ENCODE data around the gene GDI1. TPM values are rescaled to one million over a fixed set of nuclear protein-coding genes. Genes with fewer than 3 reads are reported as not detected.

Gene GDI1
- total and polyA plus RNA-seq, 9 of the 15 experiments (the other 6 are each of a cell fraction or from before 2014, with no cell fraction given): 0.97 to 82.6 (median 37.5) TPM

DNA sequence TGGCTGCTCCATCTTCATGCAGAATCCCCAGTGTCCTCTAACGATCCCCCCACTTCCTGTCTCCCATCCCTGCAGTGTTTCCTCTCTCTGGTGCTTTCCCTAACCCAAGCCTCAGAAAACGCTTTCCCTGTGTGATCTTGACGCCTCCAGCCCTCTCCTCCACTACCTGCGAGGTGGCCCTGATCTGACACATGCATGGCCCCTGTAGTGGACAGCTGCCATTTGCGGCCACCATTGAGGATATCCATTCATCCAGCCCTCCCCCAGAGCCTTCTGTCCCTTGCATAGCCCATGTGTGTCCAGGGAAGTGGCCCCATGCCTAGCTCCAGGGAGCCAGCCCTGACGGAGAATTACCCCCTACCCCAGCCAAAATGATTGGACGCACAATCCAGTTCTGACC is 46.4 kb downstream of the GDI1 start:
- Histone ChIP-seq H2AFZ (ENCODE audit: low read depth, low read length) (no peak overlapping the region), H3K36me3 (ENCODE audit: control insufficient read depth, insufficient read depth, low read length) (peaks cover 41% of the 10 kb centered on the region), H3K27ac (ENCODE audit: extremely low read depth, low read depth, low read length) (peak overlapping the region; percentile 87), H3K4me3 (no peak overlapping the region), H3K27me3 (ENCODE audit: control insufficient read depth in 2 of 2, insufficient read depth in 2 of 2, low read length in 2 of 2) (no peaks in the 10 kb centered on the region), H3K4me1 (replicated peaks in 1 of 2; ENCODE audit: control insufficient read depth in 2 of 2, insufficient read depth in 2 of 2, low read length in 2 of 2) (peaks cover 45 to 81% of the 10 kb centered on the region in 2 experiments), H3K9me3 (replicated peaks; ENCODE audit: control insufficient read depth, insufficient read depth, low read depth, low read length) (no peaks in the 10 kb centered on the region), H3K9ac (ENCODE audit: insufficient read depth in 1 of 2, low read depth in 2 of 2, low read length in 2 of 2) (peak overlapping the region; percentile 84 to 88), H4K20me1 (replicated peaks; ENCODE audit: control insufficient read depth, insufficient read depth, low read length) (no peaks in the 10 kb centered on the region), H3K9me1 (ENCODE audit: control insufficient read depth, insufficient read depth, low read length) (no peaks in the 10 kb centered on the region), H3K4me2 (ENCODE audit: insufficient read depth, low read length) (peak overlapping the region; percentile 91), H3K79me2 (ENCODE audit: control insufficient read depth, insufficient read depth, low read length) (peaks cover 48% of the 10 kb centered on the region)
- intact Hi-C loops (cut with micrococcal nuclease): loop anchor here (5.0 kb wide), 1 partner anchor 34 kb away; the partner anchor contains the start of gene FAM3A
- in situ Hi-C loops (cut with MboI): no loop called here
- ATAC-seq (no peak), FAIRE-seq (no peak), DNase-seq (ENCODE audit: extremely low read depth in 1 of 4, low spot score in 3 of 4) (no peak)
- 78% methylated on average over 7 of the region's 7 CpGs for WGBS (ENCODE audit: insufficient coverage, low coverage, missing lambda C conversion rate)
- no TSS peak for BruUV-seq (replicated peaks)
- ChIA-PET POLR2A (interaction anchor here (0.5 to 1.6 kb wide), 10 partner anchors 8 to 110 kb away, joined by 3 to 5 read pairs (median 3); partner anchors contain the start of gene PLXNA3), CTCF (ENCODE audit: low intra/inter-chr PET ratio) (no interaction called here)
- peak; percentile 67 for TF ChIP-seq POLR2A (conservative IDR thresholded peaks at IDR 0.05)
- TF ChIP-seq ZC3H4 (CRISPR knock-in tag; IDR thresholded peaks at IDR 0.05; ENCODE audit: borderline replicate concordance): no peak
- no peak for TF ChIP-seq ATF1 (CRISPR knock-in tag; IDR thresholded peaks at IDR 0.05)
- TF ChIP-seq ATF1 (tag; IDR thresholded peaks at IDR 0.05): no peak
- TF ChIP-seq, protein P1, sequence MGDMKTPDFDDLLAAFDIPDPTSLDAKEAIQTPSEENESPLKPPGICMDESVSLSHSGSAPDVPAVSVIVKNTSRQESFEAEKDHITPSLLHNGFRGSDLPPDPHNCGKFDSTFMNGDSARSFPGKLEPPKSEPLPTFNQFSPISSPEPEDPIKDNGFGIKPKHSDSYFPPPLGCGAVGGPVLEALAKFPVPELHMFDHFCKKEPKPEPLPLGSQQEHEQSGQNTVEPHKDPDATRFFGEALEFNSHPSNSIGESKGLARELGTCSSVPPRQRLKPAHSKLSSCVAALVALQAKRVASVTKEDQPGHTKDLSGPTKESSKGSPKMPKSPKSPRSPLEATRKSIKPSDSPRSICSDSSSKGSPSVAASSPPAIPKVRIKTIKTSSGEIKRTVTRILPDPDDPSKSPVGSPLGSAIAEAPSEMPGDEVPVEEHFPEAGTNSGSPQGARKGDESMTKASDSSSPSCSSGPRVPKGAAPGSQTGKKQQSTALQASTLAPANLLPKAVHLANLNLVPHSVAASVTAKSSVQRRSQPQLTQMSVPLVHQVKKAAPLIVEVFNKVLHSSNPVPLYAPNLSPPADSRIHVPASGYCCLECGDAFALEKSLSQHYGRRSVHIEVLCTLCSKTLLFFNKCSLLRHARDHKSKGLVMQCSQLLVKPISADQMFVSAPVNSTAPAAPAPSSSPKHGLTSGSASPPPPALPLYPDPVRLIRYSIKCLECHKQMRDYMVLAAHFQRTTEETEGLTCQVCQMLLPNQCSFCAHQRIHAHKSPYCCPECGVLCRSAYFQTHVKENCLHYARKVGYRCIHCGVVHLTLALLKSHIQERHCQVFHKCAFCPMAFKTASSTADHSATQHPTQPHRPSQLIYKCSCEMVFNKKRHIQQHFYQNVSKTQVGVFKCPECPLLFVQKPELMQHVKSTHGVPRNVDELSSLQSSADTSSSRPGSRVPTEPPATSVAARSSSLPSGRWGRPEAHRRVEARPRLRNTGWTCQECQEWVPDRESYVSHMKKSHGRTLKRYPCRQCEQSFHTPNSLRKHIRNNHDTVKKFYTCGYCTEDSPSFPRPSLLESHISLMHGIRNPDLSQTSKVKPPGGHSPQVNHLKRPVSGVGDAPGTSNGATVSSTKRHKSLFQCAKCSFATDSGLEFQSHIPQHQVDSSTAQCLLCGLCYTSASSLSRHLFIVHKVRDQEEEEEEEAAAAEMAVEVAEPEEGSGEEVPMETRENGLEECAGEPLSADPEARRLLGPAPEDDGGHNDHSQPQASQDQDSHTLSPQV (IDR thresholded peaks at IDR 0.05): no peak; the same call in 1 of the 2 replicates
- no peak for TF ChIP-seq HDAC1 (IDR thresholded peaks at IDR 0.05)
- TF ChIP-seq ZNF518B (CRISPR knock-in tag; IDR thresholded peaks at IDR 0.05): no peak
- no peak for TF ChIP-seq ZNF586 (CRISPR knock-in tag; conservative IDR thresholded peaks at IDR 0.05)
- TF ChIP-seq POLR2AphosphoS2 (IDR thresholded peaks at IDR 0.05; ENCODE audit: low read length): peak; percentile 69
- peak; percentile 35; the same call in 1 of the 2 replicates for TF ChIP-seq MYNN (IDR thresholded peaks at IDR 0.05)
- TF ChIP-seq MYNN (CRISPR knock-in tag; IDR thresholded peaks at IDR 0.05): no peak
- TF ChIP-seq HSF4 (CRISPR knock-in tag; IDR thresholded peaks at IDR 0.05; ENCODE audit: borderline replicate concordance): no peak
- TF ChIP-seq CEBPZ (IDR thresholded peaks at IDR 0.05; ENCODE audit: borderline replicate concordance, low read depth, low read length): no peak
